Stimulated activated CD4-positive, alpha-beta T cell treated with anti-CD3 and anti-CD28 coated beads, TNF-alpha, amount 100 ng/mL, for 1 hour (primary cell): ENCODE measurements around the gene MKLN1.

Experiments used
- DNase-seq, 3 donors: peaks; one replicate each; pipeline ENCODE4 v3.0.0-alpha.2; 2020; ENCODE audit warnings: low read depth in 3 of 3, low spot score in 1 of 3

The MKLN1 gene

DNA sequence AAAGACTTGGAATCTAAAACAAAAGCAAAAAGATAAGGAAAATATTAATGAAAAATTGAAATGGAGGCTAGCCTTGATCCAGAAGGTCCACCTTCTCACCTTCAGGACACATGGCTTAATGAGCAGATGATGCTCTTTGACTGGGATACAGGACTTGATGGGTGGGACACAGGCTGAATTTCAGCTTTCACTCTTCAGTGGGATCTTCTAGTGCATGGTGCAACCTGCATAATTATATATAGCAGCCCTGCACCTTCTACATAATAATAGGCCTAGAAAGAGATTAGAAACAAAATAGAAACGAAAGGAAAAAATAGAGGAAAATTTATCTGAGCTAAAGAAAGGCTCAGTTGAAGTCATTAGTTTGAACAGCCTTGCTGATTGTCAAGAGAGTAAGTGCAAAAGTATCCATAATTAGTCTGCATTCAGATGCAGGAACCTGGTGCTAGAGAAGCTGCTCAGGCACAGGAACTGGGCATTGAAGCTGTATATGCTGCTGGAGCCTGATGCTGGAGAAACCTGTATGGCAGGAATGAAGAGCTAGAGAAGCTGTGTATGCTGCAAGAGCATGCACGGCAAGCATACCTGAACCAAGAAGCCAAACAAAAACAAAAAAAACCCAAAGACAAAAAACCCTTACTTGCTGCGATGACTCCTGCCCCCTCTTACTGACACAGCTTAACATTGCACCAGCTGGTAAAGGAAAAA is 19.4 kb downstream of the MKLN1 start:
- no peak for DNase-seq

- DNase-seq: no peak
Observed at GRCh38 chr7:131352032-131352431, 24.4 kb downstream of the MKLN1 start.

DNA sequence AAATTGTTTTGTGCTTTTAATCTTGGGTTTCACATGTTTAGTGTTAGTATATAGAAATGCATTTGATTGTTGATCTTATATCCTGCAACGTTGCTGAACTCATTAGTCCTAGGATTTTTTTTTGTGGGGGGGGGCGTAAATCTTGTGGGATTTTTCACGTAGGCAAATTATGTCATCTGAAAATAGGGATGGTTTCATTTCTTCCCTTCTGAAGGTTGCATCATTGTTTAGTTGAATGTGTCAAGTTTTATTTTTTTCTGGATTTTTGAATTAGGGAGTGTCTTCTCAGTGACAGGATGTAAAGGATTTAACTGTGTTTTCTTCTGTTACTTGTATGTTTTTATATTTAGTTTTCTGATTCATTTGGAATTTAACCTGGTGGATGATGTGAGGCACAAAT is 26.7 kb downstream of the MKLN1 start:
- DNase-seq: no peak

GRCh38 chr7:131355917-131356777 is 28.5 kb downstream of the MKLN1 start:
- no peak for DNase-seq

GRCh38 chr7:131357282-131357880 is 29.7 kb downstream of the MKLN1 start:
- DNase-seq: no peak

DNA sequence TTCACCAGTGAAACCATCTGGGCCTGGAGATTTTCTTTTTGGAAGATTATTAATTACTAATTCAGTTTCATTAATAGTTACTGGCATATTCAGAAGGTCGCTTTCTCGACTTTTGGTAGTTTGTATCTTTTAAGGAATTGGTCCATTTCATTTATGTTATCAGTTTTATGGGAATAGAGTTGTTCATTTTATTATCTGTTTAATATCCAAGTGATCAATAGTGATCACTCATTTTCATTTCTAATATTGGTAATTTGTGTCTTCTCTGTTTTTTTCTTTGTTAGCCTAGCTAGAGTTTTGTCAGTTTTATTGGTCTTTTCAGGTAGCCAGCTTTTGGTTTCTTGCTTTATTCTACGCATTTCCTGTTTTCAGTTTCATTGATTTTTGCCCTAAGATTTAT is 31.0 kb downstream of the MKLN1 start:
- DNase-seq: no peak

DNA sequence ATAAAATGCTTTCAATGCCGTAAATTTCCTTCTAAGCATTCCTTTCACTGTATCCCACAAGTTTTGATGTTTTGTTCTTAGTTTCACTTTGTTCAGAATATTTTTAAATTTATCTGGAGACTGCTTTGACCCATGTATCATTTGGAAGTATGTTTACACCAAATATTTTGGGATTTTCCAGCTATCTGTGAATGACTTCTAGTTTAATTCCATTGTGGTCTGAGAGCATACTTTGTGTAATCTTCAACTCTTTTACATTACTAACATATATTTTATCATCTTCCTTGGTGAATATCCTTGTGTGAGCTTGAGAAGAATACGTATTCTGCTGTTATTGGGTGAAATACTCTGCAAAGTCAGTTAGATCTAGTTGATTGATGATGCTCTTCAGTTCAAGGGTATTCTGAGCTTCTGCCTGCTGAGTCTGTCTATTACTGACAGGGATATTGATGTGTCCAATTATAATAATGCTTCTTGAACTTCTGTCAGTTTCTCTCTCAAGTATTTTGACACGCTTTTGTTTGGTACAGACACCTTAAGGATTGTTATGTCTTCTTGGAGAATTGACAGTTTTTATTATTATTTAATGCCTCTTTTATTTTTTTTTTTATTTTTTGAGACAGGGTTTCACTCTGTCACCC is 31.6 kb downstream of the MKLN1 start:
- DNase-seq: no peak

DNA sequence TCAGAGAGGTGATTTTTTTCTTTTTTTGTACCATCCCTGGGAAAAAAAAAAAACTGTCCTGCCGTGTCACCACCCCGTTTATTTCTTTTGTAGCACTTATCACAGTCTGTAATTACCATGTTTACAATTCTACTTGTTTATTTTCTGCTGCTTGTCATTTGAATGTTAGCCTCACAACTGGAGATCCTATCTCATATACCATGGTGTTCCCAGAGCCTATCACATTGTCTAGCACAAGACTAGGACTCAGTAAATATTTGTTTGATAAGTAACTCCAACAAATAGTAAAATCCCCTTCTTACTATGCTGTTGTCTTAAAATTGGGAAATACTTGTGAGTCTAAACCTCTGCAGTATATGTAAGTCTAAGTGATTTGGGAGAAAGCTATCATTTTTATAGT is 36.0 kb downstream of the MKLN1 start:
- no peak for DNase-seq

GRCh38 chr7:131364767-131365344 is 37.2 kb downstream of the MKLN1 start:
- no peak for DNase-seq

GRCh38 chr7:131365838-131366237 is 38.2 kb downstream of the MKLN1 start:
- no peak for DNase-seq

DNA sequence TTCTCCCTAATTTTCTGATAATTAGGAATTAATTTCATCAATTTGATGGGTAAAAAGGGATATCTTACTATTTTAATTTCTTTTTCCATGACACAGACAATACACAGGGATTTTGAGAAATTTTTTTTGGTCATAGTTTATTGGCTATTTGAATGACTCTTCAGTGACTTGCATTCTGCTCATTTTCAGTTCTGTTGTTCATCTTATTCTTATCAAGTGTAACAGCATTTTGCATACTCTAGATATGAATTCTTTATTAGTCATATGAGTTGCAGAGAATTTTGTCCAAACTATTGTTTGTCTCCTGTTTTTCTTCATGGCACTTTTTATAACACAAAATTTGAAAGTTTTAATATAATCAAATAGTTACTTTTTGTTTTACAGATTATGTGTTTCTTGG is 41.7 kb downstream of the MKLN1 start:
- no peak for DNase-seq

GRCh38 chr7:131370523-131370968 is 42.9 kb downstream of the MKLN1 start:
- DNase-seq: no peak

DNA sequence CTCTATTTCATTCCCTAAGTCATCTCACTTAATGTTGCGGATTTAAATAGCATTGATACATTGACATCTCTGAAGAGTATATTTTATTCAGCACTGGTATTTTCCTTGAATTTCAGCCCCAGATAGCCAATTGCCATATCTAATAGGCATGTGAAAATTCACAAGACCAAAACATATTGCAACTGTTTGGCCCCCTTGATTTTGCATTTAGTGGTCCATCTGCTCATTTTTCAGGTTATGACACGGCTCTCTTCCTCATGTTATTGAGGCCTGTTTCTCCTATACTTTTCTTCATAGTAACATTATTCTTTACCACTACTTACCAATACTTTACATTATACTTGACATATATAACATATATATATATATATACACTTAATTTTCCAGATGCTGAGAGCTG is 43.7 kb downstream of the MKLN1 start:
- no peak for DNase-seq

DNA sequence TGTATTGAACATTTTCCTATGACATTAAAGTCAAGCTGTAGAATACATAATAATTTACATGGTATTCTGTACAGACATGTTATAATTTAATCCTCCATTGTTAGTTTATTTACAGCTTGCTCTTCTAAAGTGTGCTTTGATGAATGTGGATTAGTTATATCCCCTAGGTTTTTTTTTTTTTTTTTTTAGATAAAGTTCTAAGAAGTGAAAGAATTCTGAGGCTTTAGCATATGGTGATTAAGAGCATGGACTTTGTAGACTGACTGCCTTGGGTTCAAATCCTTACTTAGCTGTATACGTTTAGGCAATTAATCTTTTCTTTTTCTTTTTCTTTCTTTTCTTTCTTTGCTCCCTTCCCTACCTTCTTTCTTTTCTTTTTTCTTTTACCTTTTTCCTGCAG is 44.9 kb downstream of the MKLN1 start:
- DNase-seq: no peak

GRCh38 chr7:131374821-131375220 is 47.1 kb downstream of the MKLN1 start:
- no peak for DNase-seq

DNA sequence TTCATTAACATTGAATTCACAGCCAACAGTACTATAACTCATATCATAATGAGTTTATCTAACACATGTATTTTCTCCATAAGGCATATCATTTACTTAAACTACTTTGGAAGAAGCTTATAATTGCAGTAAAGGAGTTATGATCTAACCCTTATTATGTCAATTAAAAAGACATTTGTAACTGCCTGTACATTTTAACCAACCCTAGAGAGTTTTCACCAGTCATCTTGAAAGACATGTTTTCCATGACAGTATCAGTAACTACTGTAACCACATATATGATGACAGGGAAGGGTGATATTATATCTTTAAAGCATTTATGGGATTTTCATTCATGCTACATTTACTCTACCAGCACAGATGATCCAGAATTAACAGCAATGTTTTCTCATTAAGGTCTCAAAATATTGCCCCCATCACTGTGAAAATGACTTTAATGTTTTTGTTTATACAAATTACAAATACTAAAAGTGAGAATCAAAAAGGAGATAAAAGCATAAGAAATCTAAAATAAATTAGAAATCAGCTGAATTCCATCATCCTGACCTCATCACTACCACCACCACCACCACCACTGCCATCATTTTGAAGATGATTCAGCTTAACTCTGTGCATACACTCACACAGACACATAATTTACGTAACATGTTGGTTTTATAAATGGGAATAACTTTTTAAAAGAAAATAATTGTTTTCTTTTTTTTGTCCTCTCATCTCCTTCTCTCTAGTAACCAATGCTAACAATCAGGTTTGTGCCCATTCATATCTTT is 53.6 kb downstream of the MKLN1 start:
- no peak for DNase-seq

- no peak for DNase-seq
Observed at GRCh38 chr7:131383417-131384285, 56.0 kb downstream of the MKLN1 start.

DNA sequence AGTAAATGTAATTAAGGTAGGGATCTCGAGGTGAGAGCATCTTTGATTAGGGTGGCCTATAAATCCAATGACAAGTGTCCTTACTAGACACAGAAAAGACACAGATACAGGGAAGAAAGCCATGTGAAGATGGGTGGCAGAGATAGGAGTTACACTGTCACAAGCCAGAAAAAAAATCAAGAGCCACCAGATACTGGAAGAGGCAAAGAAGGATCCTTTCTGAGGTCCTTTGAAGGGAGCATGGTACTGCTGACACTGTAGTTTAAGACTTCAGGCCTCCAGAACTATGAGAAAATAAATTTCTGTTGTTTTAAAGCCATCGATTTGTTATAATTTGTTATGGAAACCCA is 56.6 kb downstream of the MKLN1 start:
- no peak for DNase-seq

DNA sequence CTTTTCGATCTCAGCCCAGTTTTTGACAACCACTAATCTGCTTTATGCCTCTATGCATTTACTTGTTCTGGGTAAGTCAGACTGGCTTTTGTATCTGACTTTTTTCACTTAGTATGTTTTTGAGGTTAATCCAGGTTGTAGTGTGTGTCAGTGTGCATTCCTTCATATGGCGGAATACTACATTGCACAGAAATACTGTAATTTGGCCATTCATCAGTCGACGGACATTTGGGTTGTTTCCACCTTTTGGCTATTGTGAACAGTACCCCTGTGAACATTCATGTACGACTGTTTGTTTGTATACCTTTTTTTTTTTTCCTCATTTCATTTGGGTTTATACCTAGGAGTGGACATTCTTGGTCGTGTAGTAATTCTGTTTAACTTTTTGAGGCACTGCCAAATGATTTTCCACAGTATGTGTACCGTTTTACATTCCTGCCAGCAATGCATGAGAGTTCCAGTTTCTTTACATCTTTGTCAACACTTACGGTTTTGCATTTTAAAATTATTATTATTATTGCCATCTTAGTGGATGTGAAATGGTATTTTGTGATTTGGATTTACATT is 57.4 kb downstream of the MKLN1 start:
- no peak for DNase-seq
